Measurements from ENCODE around the gene CCDC134.

CCDC134 gene

GRCh38 chr22:41766476-41766875 is 34.0 kb upstream of the CCDC134 start:
- TF ChIP-seq ZFX (IDR thresholded peaks at IDR 0.05; ENCODE audit: borderline replicate concordance) (no peak), CTCF (IDR thresholded peaks at IDR 0.05) (no peak)
- no peak overlapping the region for H3K27ac ChIP-seq

- no peak overlapping the region for H3K27ac ChIP-seq
- TF ChIP-seq CTCF (IDR thresholded peaks at IDR 0.05) (no peak), ZFX (IDR thresholded peaks at IDR 0.05; ENCODE audit: borderline replicate concordance) (no peak)
These were observed 32.0 kb upstream of the CCDC134 start for GRCh38 chr22:41768430-41768829.

- TF ChIP-seq ZFX (IDR thresholded peaks at IDR 0.05; ENCODE audit: borderline replicate concordance): no peak
- no peak for TF ChIP-seq CTCF (IDR thresholded peaks at IDR 0.05)
- H3K27ac ChIP-seq: no peak overlapping the region
These were observed 29.6 kb upstream of the CCDC134 start for GRCh38 chr22:41770715-41771468.

- TF ChIP-seq CTCF (IDR thresholded peaks at IDR 0.05) (no peak), ZFX (IDR thresholded peaks at IDR 0.05; ENCODE audit: borderline replicate concordance) (no peak)
- H3K27ac ChIP-seq: no peak overlapping the region
These were observed 28.3 kb upstream of the CCDC134 start for GRCh38 chr22:41772198-41772597.

GRCh38 chr22:41772645-41773044 is 27.8 kb upstream of the CCDC134 start:
- TF ChIP-seq ZFX (IDR thresholded peaks at IDR 0.05; ENCODE audit: borderline replicate concordance) (no peak), CTCF (IDR thresholded peaks at IDR 0.05) (no peak)
- H3K27ac ChIP-seq: no peak overlapping the region

GRCh38 chr22:41775338-41775737 is 25.1 kb upstream of the CCDC134 start:
- no peak overlapping the region for H3K27ac ChIP-seq
- TF ChIP-seq ZFX (IDR thresholded peaks at IDR 0.05; ENCODE audit: borderline replicate concordance) (no peak), CTCF (IDR thresholded peaks at IDR 0.05) (no peak)

GRCh38 chr22:41775976-41776375 is 24.5 kb upstream of the CCDC134 start:
- no peak overlapping the region for H3K27ac ChIP-seq
- TF ChIP-seq ZFX (IDR thresholded peaks at IDR 0.05; ENCODE audit: borderline replicate concordance) (no peak), CTCF (IDR thresholded peaks at IDR 0.05) (no peak)

Data from 22Rv1 (cell line).